Ramos (cell line): ENCODE results near the gene NDUFA5.

Source experiments
- in situ Hi-C: fragments of 300-500 bp; cut with MboI; formaldehyde crosslinking; loops from one replicate; pipeline ENCODE4 v1.14.3; 2022; ENCODE audit warnings: low sequenced_read_pairs; ENCODE audit not compliant: unreplicated experiment

The NDUFA5 gene

DNA sequence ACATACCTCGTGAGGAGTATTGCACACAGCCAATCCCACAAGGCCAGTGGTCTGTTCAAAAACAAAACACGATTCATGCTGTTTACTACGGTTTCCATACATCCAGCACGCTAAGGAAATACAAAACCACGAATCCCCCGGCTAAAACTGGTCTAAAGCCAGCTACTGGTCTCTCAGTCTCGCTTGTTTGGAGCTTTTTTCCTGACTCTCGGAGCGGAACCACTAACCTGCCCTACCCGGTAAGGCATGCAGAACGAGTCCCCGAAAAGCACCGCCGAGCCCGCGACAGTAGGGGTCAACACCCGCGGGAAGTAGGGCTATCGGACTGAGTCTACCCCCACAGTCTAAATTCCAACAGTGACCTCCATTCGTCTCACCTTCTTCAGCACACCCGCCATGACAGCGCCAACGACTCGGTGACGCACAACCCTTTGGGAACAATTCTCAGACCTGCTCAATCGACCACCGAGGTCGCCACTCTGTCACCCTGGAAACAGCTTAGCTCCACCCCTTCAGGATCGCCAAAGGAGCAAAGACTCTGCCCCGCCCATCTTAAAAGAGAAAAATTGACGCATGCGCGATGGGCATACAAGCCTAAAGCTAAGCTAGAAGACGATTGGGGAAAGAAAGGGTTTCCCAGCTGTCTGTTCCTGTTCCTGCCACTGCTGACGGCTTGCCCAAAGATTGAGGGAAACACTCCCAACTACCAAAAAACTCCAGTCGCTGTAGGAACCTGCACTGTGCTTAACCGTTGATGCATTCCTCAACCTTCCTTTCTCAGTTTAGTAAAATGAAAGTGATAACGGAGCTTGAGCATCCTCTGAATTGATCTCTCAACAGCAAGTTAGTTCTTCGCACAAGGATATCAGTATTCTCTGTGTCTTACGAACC lies at the start of gene NDUFA5:
Gene NDUFA5, minus strand, starts transcription at position 421 of the 891 bp plus-strand sequence. Its CDS starts 23 bp downstream, at position 398.
- in situ Hi-C loops: no loop called here

GRCh38 chr7:123604739-123605138 lies 47.1 kb upstream of the NDUFA5 start:
- in situ Hi-C loops: no loop called here

DNA sequence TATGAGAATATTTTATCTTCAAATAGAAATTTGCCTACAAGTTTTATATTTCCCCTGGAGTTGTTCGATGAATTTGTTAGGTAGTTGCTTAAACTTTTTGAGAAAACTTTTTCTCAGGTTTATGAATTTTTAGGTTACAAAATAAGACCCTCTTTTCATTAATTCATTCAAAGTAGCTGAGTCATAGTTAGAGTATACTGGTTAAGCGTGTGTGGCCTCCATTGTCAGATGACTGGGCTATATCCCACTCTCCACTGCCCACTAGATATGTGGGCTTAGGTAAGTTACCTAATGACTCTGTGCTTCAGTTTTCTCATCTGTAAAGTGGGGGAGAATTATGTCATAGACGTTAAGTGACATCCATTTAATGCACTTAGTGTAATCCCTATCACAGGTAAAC lies 45.0 kb upstream of the NDUFA5 start:
- in situ Hi-C loops: no loop called here

- in situ Hi-C loops: no loop called here
Measured at GRCh38 chr7:123601530-123601929, 43.9 kb upstream of the NDUFA5 start, which contains the start of gene ASB15. ASB15 (plus strand) TSS chr7:123601821; CDS start chr7:123614503, 12,682 bp downstream.

DNA sequence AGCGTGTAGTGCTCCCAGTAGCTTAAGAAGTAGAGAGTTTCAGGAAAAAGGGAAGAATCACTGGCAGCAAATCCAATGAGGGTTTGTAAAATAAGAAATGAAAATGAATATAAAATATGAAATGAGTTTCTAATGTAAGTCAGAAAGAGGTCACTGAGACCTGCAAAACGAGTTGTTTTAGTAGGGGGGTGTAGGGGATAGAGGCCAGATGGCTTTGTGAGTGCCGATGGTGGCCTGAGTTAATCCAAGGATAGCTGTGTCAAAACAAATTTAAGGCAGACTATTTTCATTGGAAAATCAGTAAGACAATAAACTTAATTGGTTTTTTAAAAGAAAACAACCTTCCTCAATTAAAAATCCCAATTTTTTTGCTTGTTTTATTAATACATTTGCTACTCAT lies 43.3 kb upstream of the NDUFA5 start:
- in situ Hi-C loops: no loop called here

GRCh38 chr7:123599766-123600165 lies 42.1 kb upstream of the NDUFA5 start:
- in situ Hi-C loops: no loop called here

GRCh38 chr7:123598657-123599056 lies 41.0 kb upstream of the NDUFA5 start:
- in situ Hi-C loops: no loop called here

- in situ Hi-C loops: no loop called here
Measured at GRCh38 chr7:123594813-123595241, 37.2 kb upstream of the NDUFA5 start.

- in situ Hi-C loops: no loop called here
Measured at GRCh38 chr7:123588376-123588775, 30.8 kb upstream of the NDUFA5 start.

DNA sequence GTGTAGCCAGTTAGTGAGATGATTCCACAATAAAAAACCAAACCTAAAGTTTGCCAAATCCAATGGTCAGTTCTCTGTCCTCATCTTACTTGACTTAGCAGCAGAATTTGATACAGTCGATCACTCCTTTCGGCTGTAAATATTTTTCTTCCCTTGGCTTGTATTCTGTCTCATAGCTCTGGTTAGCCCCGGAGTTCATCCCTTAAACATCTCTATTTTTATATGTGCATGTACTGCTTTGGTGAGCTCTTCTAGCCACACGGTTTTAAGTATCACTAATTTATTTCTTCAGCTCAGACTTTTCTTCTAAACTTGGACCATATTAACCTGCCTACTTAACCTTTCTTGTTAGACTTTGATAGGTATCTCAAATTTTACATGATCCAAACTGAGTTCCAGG lies 26.2 kb upstream of the NDUFA5 start:
- in situ Hi-C loops: no loop called here

DNA sequence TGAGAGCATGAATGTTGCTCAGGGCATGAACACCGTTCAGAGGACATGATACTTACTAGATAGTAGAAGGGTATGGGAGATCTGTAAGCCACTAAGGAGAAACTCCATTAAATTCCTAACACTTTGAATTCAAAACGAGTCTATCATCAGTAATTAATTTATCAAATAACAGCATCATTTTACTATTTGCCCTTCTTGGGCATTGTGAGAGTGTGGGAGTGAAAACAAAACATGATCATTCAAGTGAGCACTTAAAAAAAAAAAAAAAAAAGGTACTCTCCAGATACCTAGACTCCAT lies 23.5 kb upstream of the NDUFA5 start:
- in situ Hi-C loops: no loop called here

DNA sequence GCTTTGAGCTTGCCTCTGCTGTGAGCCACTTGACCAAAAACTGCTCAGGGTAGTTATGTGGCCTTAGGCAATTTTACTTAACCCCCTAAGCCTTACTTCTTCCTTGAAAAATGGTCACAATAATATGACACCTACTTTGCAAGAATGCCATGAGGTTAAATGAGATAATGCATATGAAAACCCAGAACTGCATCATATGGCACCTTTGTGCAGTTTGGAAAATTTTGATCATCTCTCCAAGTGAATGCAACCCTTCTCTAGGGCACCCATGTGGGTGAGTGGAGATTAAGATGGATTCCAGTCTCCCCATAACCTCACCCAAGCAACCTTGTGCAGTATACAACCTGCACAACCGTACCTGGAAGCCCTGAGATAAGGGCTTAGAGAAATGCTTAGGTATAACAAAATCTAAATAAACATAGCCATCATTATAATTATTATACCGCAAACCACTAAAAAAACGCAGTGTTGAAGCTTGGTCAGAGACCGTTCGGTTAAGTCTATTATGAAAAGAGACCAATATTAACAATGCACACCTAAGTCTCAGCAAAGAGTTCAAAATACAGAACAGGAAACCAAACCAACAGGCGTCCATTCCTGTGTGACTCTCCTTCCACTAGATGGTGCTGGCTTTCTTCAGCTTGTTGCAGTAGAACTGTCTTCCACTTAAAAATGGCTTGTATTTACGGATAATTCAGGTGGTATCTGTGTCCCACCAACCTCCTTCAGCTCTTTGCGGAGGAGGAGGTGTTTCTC lies 23.0 kb upstream of the NDUFA5 start:
- in situ Hi-C loops: no loop called here

DNA sequence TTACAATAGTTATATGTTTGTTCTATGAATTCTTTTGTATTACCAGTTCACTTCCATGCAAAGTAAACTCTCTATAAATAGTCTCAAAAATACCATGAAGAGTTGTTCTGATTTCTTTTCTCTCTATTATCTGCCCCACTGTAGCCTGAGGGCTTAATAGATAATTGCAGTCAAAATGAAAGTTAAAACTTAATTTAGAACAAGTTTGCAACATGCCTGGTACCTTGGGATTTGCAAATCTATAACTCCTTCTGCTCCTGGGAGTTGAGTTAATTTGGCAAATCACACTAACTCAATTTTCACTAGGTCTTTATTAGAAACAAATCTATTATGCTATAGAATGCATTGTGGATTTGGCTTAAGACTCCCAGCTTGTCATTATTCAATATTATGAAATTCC lies 21.8 kb upstream of the NDUFA5 start:
- in situ Hi-C loops: no loop called here

DNA sequence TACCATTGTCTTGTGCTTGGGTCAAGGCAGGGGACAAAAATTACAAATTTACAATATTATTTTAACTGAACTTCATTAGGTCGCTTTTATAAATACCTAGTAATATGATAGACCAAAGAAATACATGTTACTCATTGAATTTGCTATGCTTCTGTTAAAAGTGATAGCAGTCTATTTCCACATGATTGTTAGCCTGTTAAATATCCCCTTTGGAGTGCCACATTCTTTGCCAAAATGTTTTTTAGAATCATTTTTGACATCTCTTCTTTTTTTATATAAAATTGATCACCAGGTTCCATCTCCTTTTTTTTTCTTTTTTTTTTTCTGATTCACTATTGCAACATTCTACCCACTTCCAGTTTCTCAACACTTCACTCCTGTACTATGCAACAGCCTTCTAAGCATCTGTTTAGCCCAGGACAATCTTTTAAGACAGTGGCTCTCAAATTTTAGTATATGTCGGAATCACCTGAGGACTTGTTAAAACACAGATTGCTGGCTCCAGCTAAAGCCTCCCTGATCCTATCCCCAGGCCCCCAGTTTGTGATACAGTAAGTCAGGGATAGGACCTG lies 16.4 kb upstream of the NDUFA5 start:
- in situ Hi-C loops: no loop called here

DNA sequence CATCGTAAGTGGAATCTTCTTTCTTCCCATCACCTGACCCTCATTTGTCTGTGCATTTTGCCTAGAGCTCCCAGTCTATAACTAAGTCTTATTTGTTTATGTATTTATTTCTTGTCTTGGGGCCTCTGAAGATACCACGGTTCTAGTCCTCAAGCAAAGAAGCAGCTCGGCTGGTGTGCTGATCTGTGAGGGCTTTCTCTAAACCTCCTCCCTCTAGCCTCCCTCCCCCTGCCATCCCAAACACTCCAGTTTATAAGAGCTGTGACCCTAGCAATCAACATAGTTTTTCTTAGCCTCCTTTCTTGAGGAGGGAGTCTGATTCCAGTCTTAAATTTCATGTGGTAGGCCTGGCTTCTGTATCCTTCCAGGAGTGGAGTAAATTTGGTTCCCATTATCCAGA lies 15.7 kb upstream of the NDUFA5 start:
- in situ Hi-C loops: no loop called here

DNA sequence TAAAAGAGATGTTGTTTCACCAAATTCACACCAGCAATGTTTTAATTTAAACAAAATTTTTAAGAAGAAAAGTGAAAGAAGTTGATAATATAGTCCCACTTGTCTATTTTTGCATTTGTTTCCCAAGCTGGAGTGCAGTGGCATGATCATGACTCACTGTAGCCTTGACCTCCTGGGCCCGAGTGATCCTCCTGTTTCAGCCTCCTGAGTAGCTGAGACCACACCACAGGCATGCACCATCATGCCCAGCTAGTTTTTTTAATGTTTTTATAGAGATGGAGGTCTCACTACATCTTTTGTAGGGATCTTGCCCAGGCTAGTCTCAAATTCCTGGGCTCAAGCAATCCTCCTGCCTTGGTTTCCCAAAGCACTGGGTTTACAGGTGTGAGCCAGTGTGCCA lies 14.1 kb upstream of the NDUFA5 start:
- in situ Hi-C loops: no loop called here

GRCh38 chr7:123571187-123571586 lies 13.6 kb upstream of the NDUFA5 start:
- in situ Hi-C loops: no loop called here

DNA sequence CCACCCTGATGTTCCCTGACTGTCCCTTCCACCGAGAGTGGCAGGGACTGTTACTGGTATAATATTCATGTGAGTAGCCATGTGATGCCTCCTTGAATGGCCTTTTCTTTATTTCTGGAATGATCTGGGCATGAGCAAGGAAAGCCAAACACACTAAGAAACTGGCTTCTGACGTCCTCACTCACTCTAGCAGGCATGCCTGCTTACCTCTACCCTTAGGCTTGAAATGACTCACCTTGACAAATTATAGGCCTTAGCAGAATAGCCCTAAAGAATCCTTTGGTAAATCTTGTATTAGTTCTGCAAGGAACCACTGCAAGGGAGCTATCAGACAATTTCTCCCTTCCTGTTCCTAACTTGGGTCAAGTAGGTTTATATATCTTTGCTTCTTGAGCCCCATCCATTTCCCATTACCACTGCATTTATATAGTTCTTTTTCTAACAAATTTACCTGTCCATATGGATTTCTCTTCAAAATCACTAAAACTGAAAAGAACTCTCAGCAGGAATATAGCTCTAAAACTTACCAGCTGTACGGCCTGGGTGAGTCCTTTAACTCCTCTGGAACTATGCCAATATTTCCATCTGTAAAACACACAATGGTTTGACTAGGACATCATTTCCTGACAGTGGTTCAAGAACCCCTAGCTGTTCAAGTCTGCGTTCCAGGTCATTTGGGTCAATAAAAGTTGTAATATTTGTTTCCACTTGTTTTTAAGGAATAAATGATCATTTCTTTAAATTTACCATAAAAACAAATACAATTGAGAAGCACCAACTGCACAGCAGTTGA lies 13.0 kb upstream of the NDUFA5 start:
- in situ Hi-C loops: no loop called here

DNA sequence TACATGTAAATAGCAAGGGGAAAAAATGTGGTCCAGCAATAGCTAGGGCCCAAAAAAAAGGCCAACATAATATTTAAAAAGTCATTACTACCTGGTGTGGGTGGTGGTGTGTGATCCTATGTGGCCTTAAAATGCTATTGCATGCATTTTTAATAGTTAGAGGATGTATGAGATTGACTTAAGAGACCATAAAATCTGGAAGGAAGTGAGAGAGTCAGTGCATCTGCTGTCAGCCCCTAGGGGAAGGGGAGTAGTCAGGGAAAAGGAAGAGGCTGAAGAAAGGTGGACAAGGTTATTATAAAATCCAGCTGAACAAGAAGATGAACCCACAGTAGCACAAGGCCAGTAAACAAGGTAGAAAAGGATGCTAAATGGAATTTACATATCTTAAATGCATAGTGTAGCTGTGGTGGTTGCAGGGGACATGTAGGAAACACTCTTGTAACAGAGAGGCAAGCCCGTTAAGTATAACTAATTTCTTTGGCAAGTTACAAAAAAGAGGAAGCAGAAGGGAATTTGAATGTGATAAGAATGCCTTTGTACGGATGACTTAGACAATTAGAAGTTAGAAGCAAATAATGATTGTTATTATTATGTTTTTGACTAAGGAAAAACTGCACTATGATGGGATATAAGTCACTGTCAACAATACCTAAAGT lies 11.9 kb upstream of the NDUFA5 start:
- in situ Hi-C loops: no loop called here

DNA sequence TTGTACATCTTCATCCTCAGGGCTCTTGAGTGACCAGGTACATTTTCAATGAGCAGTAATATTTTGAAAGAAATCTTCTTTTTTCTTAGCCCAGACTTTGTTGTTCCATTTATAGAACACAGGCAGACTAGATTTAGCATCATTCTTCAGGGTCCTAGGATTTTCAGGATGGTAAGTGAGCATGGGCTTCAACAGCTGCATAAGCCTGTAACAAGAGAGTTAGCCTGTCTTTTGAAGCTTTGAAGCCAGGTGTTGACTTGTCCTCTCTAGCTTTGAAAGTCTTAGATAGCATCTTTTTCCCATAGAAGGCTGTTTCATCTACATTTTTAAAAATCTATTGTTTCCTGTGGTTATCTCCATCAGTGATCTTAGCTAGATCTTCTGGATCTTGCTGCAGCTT lies 4.5 kb upstream of the NDUFA5 start:
- in situ Hi-C loops: no loop called here
